ENCODE results near the gene GTF2E1.

GRCh38 chr3:120797857-120798256 lies 55.3 kb downstream of the GTF2E1 start:
- TF ChIP-seq, protein P1, sequence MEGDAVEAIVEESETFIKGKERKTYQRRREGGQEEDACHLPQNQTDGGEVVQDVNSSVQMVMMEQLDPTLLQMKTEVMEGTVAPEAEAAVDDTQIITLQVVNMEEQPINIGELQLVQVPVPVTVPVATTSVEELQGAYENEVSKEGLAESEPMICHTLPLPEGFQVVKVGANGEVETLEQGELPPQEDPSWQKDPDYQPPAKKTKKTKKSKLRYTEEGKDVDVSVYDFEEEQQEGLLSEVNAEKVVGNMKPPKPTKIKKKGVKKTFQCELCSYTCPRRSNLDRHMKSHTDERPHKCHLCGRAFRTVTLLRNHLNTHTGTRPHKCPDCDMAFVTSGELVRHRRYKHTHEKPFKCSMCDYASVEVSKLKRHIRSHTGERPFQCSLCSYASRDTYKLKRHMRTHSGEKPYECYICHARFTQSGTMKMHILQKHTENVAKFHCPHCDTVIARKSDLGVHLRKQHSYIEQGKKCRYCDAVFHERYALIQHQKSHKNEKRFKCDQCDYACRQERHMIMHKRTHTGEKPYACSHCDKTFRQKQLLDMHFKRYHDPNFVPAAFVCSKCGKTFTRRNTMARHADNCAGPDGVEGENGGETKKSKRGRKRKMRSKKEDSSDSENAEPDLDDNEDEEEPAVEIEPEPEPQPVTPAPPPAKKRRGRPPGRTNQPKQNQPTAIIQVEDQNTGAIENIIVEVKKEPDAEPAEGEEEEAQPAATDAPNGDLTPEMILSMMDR (IDR thresholded peaks at IDR 0.05; ENCODE audit: insufficient read depth, low read length, poor library complexity, severe bottlenecking): no peak
- TF ChIP-seq EZH2phosphoT487 (conservative IDR thresholded peaks at IDR 0.05; ENCODE audit: low read length): no peak
